HFF-Myc (cell line): ENCODE data around the gene AP1S3.
"Not testable (repeated sequence)": the region's sequence is repeated elsewhere in the genome, so short reads cannot be mapped to it uniquely, and the experiment has no call there.

Experiments
- DNase-seq: peaks from one replicate; pipeline ENCODE4 v3.0.0-alpha.2; 2011; ENCODE audit warnings: low read depth; ENCODE audit errors: extremely low read depth
- H3K4me3 ChIP-seq: replicated peaks from 2 replicates; pipeline ENCODE4 v1.5.1; 2011; ENCODE audit warnings: low read depth, mild to moderate bottlenecking, control low read depth, low read length
- CTCF ChIP-seq: IDR thresholded peaks from 2 replicates; pipeline ENCODE4 v1.5.1; 2012; ENCODE audit warnings: mild to moderate bottlenecking, low read depth, low read length, control low read depth; ENCODE audit errors: missing control alignments

AP1S3 gene

GRCh38 chr2:223877721-223878410 is 40.5 kb upstream of the AP1S3 start:
- no peak for DNase-seq
- TF ChIP-seq CTCF = no peak
- no peak overlapping the region for H3K4me3 ChIP-seq

GRCh38 chr2:223873672-223874071 is 36.3 kb upstream of the AP1S3 start:
- no peak for DNase-seq
- TF ChIP-seq CTCF = no peak

DNA sequence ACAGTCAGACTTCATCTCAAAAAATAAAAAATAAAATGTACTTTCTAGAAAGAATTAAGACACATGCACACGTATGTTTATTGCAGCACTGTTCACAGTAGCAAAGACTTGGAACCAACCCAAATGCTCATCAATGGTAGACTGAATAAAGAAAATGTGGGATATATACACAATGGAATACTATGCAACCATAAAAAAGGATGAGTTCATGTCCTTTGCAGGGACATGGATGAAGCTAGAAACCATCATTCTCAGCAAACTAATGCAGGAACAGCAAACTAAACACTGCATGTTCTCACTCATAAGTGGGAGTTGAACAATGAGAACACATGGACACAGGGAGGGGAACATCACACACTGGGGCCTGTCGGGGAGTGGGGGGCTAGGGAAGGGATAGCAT is 35.4 kb upstream of the AP1S3 start:
- H3K4me3 ChIP-seq, DNase-seq: not testable (repeated sequence)

More at GRCh38 chr2:223873672-223874071, 36.3 kb upstream of the AP1S3 start:
- H3K4me3 ChIP-seq = no peak overlapping the region

DNA sequence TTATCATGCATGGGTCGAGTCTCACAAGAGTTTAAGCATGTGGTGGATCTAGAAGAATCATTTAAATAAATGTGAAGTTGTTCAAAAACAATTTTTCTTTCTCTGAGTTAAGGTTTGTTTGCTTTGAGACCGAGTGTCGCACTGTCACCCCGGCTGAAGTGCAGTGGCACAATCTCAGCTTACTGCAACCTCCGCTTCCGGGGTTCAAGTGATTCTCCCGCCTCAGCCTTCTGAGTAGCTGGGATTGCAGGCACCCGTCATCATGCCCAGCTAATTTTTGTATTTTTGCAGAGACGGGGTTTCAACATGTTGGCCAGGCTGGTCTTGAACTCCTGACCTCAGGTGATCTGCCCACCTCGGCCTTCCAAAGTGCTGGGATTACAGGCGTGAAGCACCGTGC is 34.3 kb upstream of the AP1S3 start:
- not testable (repeated sequence) for DNase-seq, H3K4me3 ChIP-seq

GRCh38 chr2:223870840-223871611 is 33.6 kb upstream of the AP1S3 start:
- no peak for DNase-seq

DNA sequence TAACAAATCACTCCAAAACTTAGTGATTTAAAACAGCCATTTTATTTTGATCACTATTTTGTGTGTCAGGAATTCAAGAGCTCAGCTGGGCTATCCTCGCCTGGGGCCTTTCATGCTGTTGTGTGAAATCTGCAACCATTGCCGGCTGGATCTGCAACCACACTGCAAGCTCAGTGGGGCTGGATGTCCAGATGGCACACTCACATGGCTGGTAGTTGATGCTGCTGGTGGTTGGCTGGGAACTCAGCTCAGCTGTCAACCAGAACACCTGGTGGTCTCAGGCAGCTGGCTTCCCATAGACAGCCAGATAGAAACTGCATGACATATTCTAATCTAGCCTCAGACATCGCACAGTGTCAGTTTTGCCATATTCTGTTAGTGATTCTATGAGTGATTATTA is 30.6 kb upstream of the AP1S3 start:
- no peak for TF ChIP-seq CTCF
- H3K4me3 ChIP-seq = no peak overlapping the region
- DNase-seq = no peak

More at GRCh38 chr2:223870840-223871611, 33.6 kb upstream of the AP1S3 start:
- no peak overlapping the region for H3K4me3 ChIP-seq
- TF ChIP-seq CTCF = no peak

GRCh38 chr2:223865907-223866508 is 28.6 kb upstream of the AP1S3 start:
- DNase-seq = no peak
- H3K4me3 ChIP-seq = no peak overlapping the region
- TF ChIP-seq CTCF = no peak
